Nephron (organoid): Measurements from ENCODE around the gene RTEL1.

Experiments
- H3K27ac Mint-ChIP-seq, 3 experiments: 2 replicates each; pipeline ENCODE4 v1.8.0; 2020; ENCODE audit warnings: mixed read lengths in 3 of 3, mild to moderate bottlenecking in 2 of 3, moderate library complexity in 1 of 3
- H3K27me3 Mint-ChIP-seq: 2 replicates; pipeline ENCODE4 v1.8.0; 2021; ENCODE audit warnings: low read depth, mild to moderate bottlenecking, moderate library complexity, mixed read lengths
- H3K36me3 Mint-ChIP-seq: 2 replicates; pipeline ENCODE4 v1.8.0; 2020; ENCODE audit warnings: low read depth, mixed read lengths
- H3K4me1 Mint-ChIP-seq: 2 replicates; pipeline ENCODE4 v1.8.0; 2020; ENCODE audit warnings: mixed read lengths
- H3K4me3 Mint-ChIP-seq, 3 experiments: 2 replicates each; pipeline ENCODE4 v1.8.0; 2020; ENCODE audit warnings: mild to moderate bottlenecking in 3 of 3, mixed read lengths in 3 of 3, moderate library complexity in 2 of 3
- H3K9me3 Mint-ChIP-seq: 2 replicates; pipeline ENCODE4 v1.8.0; 2020; ENCODE audit warnings: mixed read lengths
- TF ChIP-seq, protein P1 (sequence below), 3 experiments: fragments of 200-600 bp; sonication (generic); IDR thresholded peaks; one replicate each; pipeline ENCODE4 v1.5.0; 2021; ENCODE audit warnings: antibody characterized with exemption in 3 of 3; ENCODE audit not compliant: unreplicated experiment in 3 of 3

Gene RTEL1

DNA sequence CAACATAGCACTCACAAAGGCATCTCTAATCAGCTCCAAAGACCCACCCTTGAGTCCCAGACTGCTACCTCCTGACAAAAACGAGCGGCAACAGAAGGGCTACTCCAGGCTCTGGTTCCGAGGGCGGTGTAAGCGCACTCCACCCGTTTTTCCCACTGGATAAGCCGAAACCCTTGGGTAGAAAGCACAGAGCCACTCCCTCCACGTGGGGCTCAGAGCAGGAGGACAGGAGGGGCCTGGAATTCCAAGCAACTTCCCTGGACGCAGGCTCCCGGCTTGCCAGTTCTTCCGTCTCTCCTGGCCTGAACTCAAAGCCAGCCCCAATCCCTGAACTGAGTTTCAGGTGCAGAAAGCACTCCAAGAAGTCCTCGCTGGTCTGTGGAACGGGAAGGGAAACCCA, 38.6 kb upstream of the RTEL1 start:
- TF ChIP-seq, protein P1, sequence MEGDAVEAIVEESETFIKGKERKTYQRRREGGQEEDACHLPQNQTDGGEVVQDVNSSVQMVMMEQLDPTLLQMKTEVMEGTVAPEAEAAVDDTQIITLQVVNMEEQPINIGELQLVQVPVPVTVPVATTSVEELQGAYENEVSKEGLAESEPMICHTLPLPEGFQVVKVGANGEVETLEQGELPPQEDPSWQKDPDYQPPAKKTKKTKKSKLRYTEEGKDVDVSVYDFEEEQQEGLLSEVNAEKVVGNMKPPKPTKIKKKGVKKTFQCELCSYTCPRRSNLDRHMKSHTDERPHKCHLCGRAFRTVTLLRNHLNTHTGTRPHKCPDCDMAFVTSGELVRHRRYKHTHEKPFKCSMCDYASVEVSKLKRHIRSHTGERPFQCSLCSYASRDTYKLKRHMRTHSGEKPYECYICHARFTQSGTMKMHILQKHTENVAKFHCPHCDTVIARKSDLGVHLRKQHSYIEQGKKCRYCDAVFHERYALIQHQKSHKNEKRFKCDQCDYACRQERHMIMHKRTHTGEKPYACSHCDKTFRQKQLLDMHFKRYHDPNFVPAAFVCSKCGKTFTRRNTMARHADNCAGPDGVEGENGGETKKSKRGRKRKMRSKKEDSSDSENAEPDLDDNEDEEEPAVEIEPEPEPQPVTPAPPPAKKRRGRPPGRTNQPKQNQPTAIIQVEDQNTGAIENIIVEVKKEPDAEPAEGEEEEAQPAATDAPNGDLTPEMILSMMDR (IDR thresholded peaks at IDR 0.05; ENCODE audit: unreplicated experiment in 3 of 3), result no peak
- peak overlapping the region in 1 of 3 experiments; percentile 49 for H3K27ac Mint-ChIP-seq
- H3K36me3 Mint-ChIP-seq, result peaks cover 50% of the 10 kb centered on the region
- no peaks in the 10 kb centered on the region for H3K9me3 Mint-ChIP-seq
- no peaks in the 10 kb centered on the region for H3K27me3 Mint-ChIP-seq
- no peak overlapping the region for H3K4me3 Mint-ChIP-seq
- H3K4me1 Mint-ChIP-seq, result no peaks in the 10 kb centered on the region

DNA sequence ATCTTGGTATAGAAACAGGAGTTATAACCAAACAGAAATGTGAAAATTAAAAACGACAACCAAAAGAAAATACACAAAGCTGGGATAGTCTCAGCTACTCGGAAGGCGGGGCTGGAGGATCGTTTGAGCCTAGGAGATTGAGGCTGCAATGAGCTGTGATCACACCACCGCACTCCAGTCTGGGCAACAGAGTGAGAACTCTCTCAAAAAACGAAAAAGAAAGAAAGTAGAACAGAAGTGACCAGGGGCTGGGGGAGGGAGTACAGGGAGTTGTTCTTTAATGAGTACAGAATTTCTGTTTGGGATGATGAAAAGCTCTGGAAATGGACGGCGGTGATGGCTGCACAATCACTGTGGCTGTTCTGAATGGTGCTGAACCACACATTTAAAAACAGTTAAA, 37.1 kb upstream of the RTEL1 start:
- no peaks in the 10 kb centered on the region for H3K27me3 Mint-ChIP-seq
- peak overlapping the region in 2 of 3 experiments; percentile 31 to 78 for H3K27ac Mint-ChIP-seq
- H3K36me3 Mint-ChIP-seq, result peaks cover 37% of the 10 kb centered on the region
- TF ChIP-seq, protein P1 (IDR thresholded peaks at IDR 0.05; ENCODE audit: unreplicated experiment in 3 of 3), result no peak
- H3K9me3 Mint-ChIP-seq, result no peaks in the 10 kb centered on the region
- peak overlapping the region in 2 of 3 experiments; percentile 9 to 37 for H3K4me3 Mint-ChIP-seq
- no peaks in the 10 kb centered on the region for H3K4me1 Mint-ChIP-seq

DNA sequence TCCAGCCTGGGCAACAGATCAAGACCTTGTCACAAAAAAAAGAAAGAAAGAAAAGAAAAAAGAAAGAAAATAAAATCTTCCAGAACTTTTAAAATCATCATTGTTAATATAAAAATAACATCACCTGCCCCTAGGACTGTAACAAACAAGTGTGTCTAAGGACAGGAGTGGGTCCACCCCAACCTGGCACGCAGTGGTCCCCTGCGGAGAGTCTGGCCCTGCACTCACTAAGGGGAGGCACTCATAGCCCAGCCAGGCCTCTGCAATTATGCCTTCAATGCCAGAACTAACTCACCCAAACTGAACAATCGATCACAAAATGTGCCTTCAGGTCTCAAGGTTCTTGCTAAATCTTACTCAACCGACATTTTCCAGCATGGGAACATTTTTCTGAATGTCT, 36.0 kb upstream of the RTEL1 start:
- Mint-ChIP-seq H3K27me3 (no peaks in the 10 kb centered on the region), H3K36me3 (peaks cover 26% of the 10 kb centered on the region), H3K4me3 (peak overlapping the region in 1 of 3 experiments; percentile 60), H3K4me1 (no peaks in the 10 kb centered on the region), H3K9me3 (no peaks in the 10 kb centered on the region), H3K27ac (peak overlapping the region in 1 of 3 experiments; percentile 40)
- TF ChIP-seq, protein P1 (IDR thresholded peaks at IDR 0.05; ENCODE audit: unreplicated experiment in 3 of 3), result no peak

DNA sequence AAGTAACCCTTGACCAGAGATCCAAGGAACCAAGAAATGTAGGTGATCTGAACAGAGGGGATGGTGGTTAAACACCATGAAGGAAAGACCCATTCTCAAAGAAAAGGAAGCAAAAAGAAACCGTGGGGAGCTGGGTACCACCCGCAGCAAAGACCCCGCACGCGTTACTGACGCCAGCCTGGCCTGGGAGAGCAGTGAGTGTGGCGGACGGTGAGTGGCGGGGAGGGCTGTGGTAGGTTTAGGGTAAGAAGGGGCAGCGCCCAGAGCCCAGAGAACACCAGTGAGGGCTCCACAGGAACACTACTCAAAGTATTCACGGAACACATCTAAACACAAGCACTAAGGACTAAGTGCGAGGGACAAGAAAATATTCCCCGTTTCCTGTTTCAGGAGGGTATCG, 35.4 kb upstream of the RTEL1 start:
- H3K27me3 Mint-ChIP-seq, result no peaks in the 10 kb centered on the region
- H3K4me3 Mint-ChIP-seq, result peak overlapping the region; percentile 9 to 60 (median 23)
- TF ChIP-seq, protein P1 (IDR thresholded peaks at IDR 0.05; ENCODE audit: unreplicated experiment in 3 of 3), result no peak
- no peaks in the 10 kb centered on the region for H3K4me1 Mint-ChIP-seq
- H3K9me3 Mint-ChIP-seq, result no peaks in the 10 kb centered on the region
- H3K36me3 Mint-ChIP-seq, result peaks cover 23% of the 10 kb centered on the region
- H3K27ac Mint-ChIP-seq, result peak overlapping the region; percentile 40 to 45 (median 44)

DNA sequence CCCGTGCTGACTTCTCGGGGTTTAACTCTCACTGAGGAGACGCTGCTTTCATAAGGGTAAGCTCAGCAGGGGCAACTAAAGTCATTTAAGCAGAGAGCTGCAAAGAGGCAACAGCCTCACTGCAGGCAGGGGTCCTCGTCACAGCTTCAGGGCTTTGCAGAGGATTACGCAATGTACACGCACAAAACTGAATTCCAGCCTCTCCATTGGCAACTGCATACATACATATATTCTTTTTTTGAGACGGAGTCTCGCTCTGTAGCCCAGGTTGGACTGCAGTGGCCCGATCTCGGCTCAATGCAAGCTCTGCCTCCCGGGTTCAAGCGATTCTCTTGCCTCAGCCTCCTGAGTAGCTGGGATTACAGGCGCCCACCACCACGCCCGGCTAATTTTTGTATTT, 33.6 kb upstream of the RTEL1 start:
- H3K4me1 Mint-ChIP-seq, result peaks cover 11% of the 10 kb centered on the region
- TF ChIP-seq, protein P1 (IDR thresholded peaks at IDR 0.05; ENCODE audit: unreplicated experiment in 3 of 3), result no peak
- peak overlapping the region; percentile 42 to 67 (median 63) for H3K4me3 Mint-ChIP-seq
- no peaks in the 10 kb centered on the region for H3K27me3 Mint-ChIP-seq
- H3K27ac Mint-ChIP-seq, result peak overlapping the region in 2 of 3 experiments; percentile 68 to 80
- H3K9me3 Mint-ChIP-seq, result no peaks in the 10 kb centered on the region
- peaks cover 6% of the 10 kb centered on the region for H3K36me3 Mint-ChIP-seq

DNA sequence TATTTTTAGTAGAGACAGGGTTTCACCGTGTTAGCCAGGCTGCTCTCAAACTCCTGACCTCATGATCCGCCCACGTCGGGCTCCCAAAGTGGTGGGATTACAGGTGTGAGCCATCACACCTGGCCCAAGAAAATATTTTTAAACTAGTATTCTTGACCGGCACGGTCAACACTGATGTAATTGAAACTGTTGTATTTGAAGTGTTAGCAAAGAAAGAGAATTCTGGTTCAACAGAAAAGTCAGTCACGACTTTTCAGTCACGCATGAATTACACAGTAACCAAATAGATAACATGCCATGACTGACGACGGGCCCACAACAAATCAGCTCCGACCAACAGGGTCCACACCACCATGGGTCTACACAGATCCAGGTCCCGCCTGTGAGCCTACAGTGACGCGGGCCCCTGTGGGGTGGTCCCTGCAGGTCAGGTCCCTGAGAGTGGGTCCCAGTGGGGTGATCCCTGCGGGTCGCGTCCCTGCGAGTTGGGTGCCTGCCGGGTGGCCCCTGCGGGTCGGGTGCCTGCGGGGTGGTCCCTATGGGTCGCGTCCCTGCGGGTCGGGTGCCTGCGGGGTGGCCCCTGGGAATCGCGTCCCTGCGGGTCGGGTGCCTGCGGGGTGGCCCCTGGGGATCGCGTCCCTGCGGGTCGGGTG, 32.2 kb upstream of the RTEL1 start:
- no peaks in the 10 kb centered on the region for H3K27me3 Mint-ChIP-seq
- peaks cover 6% of the 10 kb centered on the region for H3K36me3 Mint-ChIP-seq
- peak overlapping the region; percentile 91 to 96 (median 95) for H3K27ac Mint-ChIP-seq
- H3K4me1 Mint-ChIP-seq, result peaks cover 15% of the 10 kb centered on the region
- H3K9me3 Mint-ChIP-seq, result no peaks in the 10 kb centered on the region
- TF ChIP-seq, protein P1 (IDR thresholded peaks at IDR 0.05; ENCODE audit: unreplicated experiment in 3 of 3), result no peak
- peak overlapping the region; percentile 77 to 85 (median 84) for H3K4me3 Mint-ChIP-seq
